ENCODE results near the gene KLHL20.

GRCh38 chr1:173688300-173688699, 26.5 kb upstream of the KLHL20 start:
- TF ChIP-seq CTCF (IDR thresholded peaks at IDR 0.05) (no peak), POLR2A (IDR thresholded peaks at IDR 0.05) (no peak), POLR2AphosphoS5 (IDR thresholded peaks at IDR 0.05) (no peak), EP300 (IDR thresholded peaks at IDR 0.05) (no peak)
